GM12878 (cell line): ENCODE results near the gene ZNF618. TPM values are rescaled to one million over a fixed set of nuclear protein-coding genes. Genes with fewer than 3 reads are reported as not detected.

Experiments
- ATAC-seq: fragments of 200-7000 bp; cut with Tn5 transposase; 3 replicates; pipeline ENCODE4 v1.9.1; 2020; ENCODE audit warnings: mild to moderate bottlenecking, moderate library complexity
- BruUV-seq: library from RNA; stranded (reverse); fragments of 400-500 nt; replicated peaks from 2 replicates; lab custom pipeline; 2021; lab: Mats Ljungman, UMichigan
- CTCF ChIA-PET: fragments of 300-600 bp; sonication (Branson Sonifier 250); formaldehyde crosslinking; extraction: SDS; loops from one replicate; lab custom pipeline; 2021; ENCODE audit warnings: inconsistent platforms; lab: Yijun Ruan, JAX
- POLR2A ChIA-PET: fragments of 350-600 bp; formaldehyde crosslinking; extraction: SDS; loops from one replicate; lab custom pipeline; 2021; ENCODE audit warnings: inconsistent platforms; lab: Charles Lee
- RAD21 ChIA-PET: fragments of 300-600 bp; sonication (Branson Sonifier 250); formaldehyde crosslinking; loops from one replicate; lab custom pipeline; 2023; ENCODE audit warnings: antibody characterized with exemption; ENCODE audit not compliant: unreplicated experiment; lab: Charles Lee
- SMC1A ChIA-PET: fragments of 300-600 bp; sonication (Branson Sonifier 250); formaldehyde crosslinking; loops from one replicate; lab custom pipeline; 2023; ENCODE audit not compliant: unreplicated experiment, uncharacterized antibody; lab: Charles Lee
- DNase-seq: peaks from one replicate; pipeline ENCODE4 v3.0.0-alpha.2; 2011; ENCODE audit warnings: low read depth, low spot score
- FAIRE-seq: peaks from 3 replicates; lab custom pipeline; 2011; peaks lifted over from hg19 to GRCh38; lab: Jason Lieb, UNC
- H2AFZ ChIP-seq: 2 replicates; pipeline ENCODE4 v1.6.0; 2011; ENCODE audit warnings: low read depth, low read length, control low read depth; ENCODE audit not compliant: control insufficient read depth
- H3K27ac ChIP-seq: 2 replicates; pipeline ENCODE4 v1.5.1; 2011; ENCODE audit warnings: control low read depth; ENCODE audit not compliant: control insufficient read depth, insufficient read depth
- H3K27me3 ChIP-seq, 2 experiments: replicated peaks in 1 of 2; 2 replicates each; pipeline versions ENCODE4 v1.6.0 to v1.6.1; 2011; ENCODE audit warnings: low read length in 1 of 2; ENCODE audit not compliant: control insufficient read depth in 2 of 2, insufficient read depth in 2 of 2
- H3K36me3 ChIP-seq, 2 experiments: 2 replicates each; pipeline ENCODE4 v1.5.1; 2011; ENCODE audit warnings: low read length in 1 of 2; ENCODE audit not compliant: control insufficient read depth in 2 of 2, insufficient read depth in 2 of 2
- H3K4me1 ChIP-seq: 2 replicates; pipeline ENCODE4 v1.6.1; 2011; ENCODE audit warnings: mild to moderate bottlenecking, low read length, moderate library complexity, mixed read lengths; ENCODE audit not compliant: control insufficient read depth, insufficient read depth
- H3K4me2 ChIP-seq: 2 replicates; pipeline ENCODE4 v1.6.0; 2011; ENCODE audit warnings: control low read depth; ENCODE audit not compliant: control insufficient read depth, insufficient read depth
- H3K4me3 ChIP-seq: fragments of 200-600 bp; sonication (generic); 2 replicates; pipeline ENCODE4 v1.5.1; 2016
- H3K79me2 ChIP-seq: 2 replicates; pipeline ENCODE4 v1.6.0; 2011; ENCODE audit warnings: low read length; ENCODE audit not compliant: control insufficient read depth, insufficient read depth
- H3K9ac ChIP-seq: 2 replicates; pipeline ENCODE4 v1.8.0; 2011; ENCODE audit warnings: low read length, control low read depth, mixed read lengths; ENCODE audit not compliant: control insufficient read depth, insufficient read depth
- H3K9me3 ChIP-seq: replicated peaks from 3 replicates; pipeline ENCODE4 v1.5.1; 2011; ENCODE audit warnings: mild to moderate bottlenecking, low read length; ENCODE audit not compliant: control insufficient read depth, insufficient read depth
- H4K20me1 ChIP-seq: 2 replicates; pipeline ENCODE4 v1.6.0; 2011; ENCODE audit not compliant: control insufficient read depth, insufficient read depth
- CBX5 ChIP-seq: sonication (generic); IDR thresholded peaks from 2 replicates; pipeline ENCODE4 v1.6.1; 2016; ENCODE audit warnings: low read depth, moderate library complexity, mild to moderate bottlenecking, inconsistent platforms
- CEBPB ChIP-seq, 2 experiments: fragments of 150-350 bp in 1 of 2; IDR thresholded peaks; 2 replicates each; pipeline ENCODE4 v1.6.1; 2012 to 2014; ENCODE audit warnings: low read depth in 2 of 2, low read length in 2 of 2, borderline replicate concordance in 1 of 2, inconsistent platforms in 1 of 2
- CHD1 ChIP-seq: IDR thresholded peaks from 2 replicates; pipeline ENCODE4 v1.6.1; 2012; ENCODE audit warnings: low read depth, low read length, improper control_type of control experiment
- CUX1 ChIP-seq: IDR thresholded peaks from 2 replicates; pipeline ENCODE4 v1.6.1; 2012; ENCODE audit warnings: improper control_type of control experiment, low read depth, low read length; ENCODE audit not compliant: insufficient replicate concordance
- GATAD2B ChIP-seq: fragments of 450-650 bp; conservative IDR thresholded peaks from 2 replicates; pipeline ENCODE4 v1.6.1; 2017; ENCODE audit warnings: low read depth, mild to moderate bottlenecking, moderate library complexity
- KAT2A ChIP-seq: conservative IDR thresholded peaks from 2 replicates; pipeline ENCODE4 v1.6.1; 2011; ENCODE audit warnings: low read depth, low read length; ENCODE audit not compliant: control insufficient read depth
- LARP7 ChIP-seq: fragments of 450-650 bp; IDR thresholded peaks from 2 replicates; pipeline ENCODE4 v1.6.1; 2017; ENCODE audit warnings: mild to moderate bottlenecking
- NFYA ChIP-seq: IDR thresholded peaks from 2 replicates; pipeline ENCODE4 v1.6.1; 2011; ENCODE audit warnings: low read depth, mild to moderate bottlenecking, low read length, improper control_type of control experiment, borderline replicate concordance
- PML ChIP-seq: IDR thresholded peaks from 2 replicates; pipeline ENCODE4 v1.6.1; 2012; ENCODE audit warnings: low read length, inconsistent platforms
- SMARCA5 ChIP-seq: fragments of 450-650 bp; IDR thresholded peaks from 2 replicates; pipeline ENCODE4 v1.6.1; 2017; ENCODE audit warnings: mild to moderate bottlenecking
- SMC3 ChIP-seq: IDR thresholded peaks from 2 replicates; pipeline ENCODE4 v1.6.1; 2011; ENCODE audit warnings: low read length, improper control_type of control experiment, borderline replicate concordance
- STAT1 ChIP-seq: fragments of 450-650 bp; conservative IDR thresholded peaks from 2 replicates; pipeline ENCODE4 v1.6.1; 2014; ENCODE audit warnings: antibody characterized with exemption, mild to moderate bottlenecking
- WRNIP1 ChIP-seq: IDR thresholded peaks from 2 replicates; pipeline ENCODE4 v1.6.1; 2011; ENCODE audit warnings: low read depth, low read length, improper control_type of control experiment, borderline replicate concordance
- ZBTB11 ChIP-seq: fragments of 450-650 bp; formaldehyde crosslinking; IDR thresholded peaks from 2 replicates; pipeline ENCODE4 v1.5.0; 2022; ENCODE audit warnings: mild to moderate bottlenecking, missing genetic modification characterization
- WGBS: methylation state at CpG from one replicate; pipeline ENCODE4 v1.1.6; 2016; ENCODE audit warnings: low lambda C conversion rate; ENCODE audit not compliant: insufficient replicate concordance, insufficient coverage; ENCODE audit errors: missing lambda C conversion rate; 5-methylcytosine and 5-hydroxymethylcytosine counted together
- in situ Hi-C: fragments of 300-500 bp; cut with MboI; formaldehyde crosslinking; loops from 9 replicates; pipeline ENCODE4 v1.14.3; 2018; ENCODE audit warnings: mixed read lengths
- intact Hi-C: fragments of 100-400 bp; cut with micrococcal nuclease; formaldehyde crosslinking; loops from one replicate; pipeline ENCODE4 v1.14.2; 2022; ENCODE audit not compliant: unreplicated experiment
- polyA plus RNA-seq, 11 experiments: library from polyadenylated mRNA; depleted of rRNA in 4 of 11; unstranded in 6 of 11; stranded (reverse) in 5 of 11; fragments of >200 nt; fragmentation: Nextera tagmentation in 4 of 11; fragmentation: Illumina TruSeq in 1 of 11; extraction: Ambion mirVana in 4 of 11; extraction: Trizol in 1 of 11; gene quantifications; 1 replicate in 1 of 11; 2 replicates in 10 of 11; pipeline versions ENCODE4 v1.2.1 to v1.2.3, GENCODE V29; 2011 to 2016; ENCODE audit warnings: inconsistent platforms in 2 of 11, missing spikeins in 2 of 11, low read depth in 1 of 11
- total RNA-seq, 4 experiments: library from RNA; depleted of rRNA in 3 of 4; stranded (reverse); fragments of >200 nt in 3 of 4; fragmentation: Illumina TruSeq in 1 of 4; extraction: Trizol in 1 of 4; gene quantifications; 2 replicates each; pipeline versions ENCODE4 v1.2.1 to v1.2.3, GENCODE V29; 2013 to 2021

Gene ZNF618
- total and polyA plus RNA-seq, 10 of the 15 experiments (the other 5 are each of a cell fraction or from before 2014, with no cell fraction given): 0.01 to 0.24 (median 0.06) TPM; not detected in 2

DNA sequence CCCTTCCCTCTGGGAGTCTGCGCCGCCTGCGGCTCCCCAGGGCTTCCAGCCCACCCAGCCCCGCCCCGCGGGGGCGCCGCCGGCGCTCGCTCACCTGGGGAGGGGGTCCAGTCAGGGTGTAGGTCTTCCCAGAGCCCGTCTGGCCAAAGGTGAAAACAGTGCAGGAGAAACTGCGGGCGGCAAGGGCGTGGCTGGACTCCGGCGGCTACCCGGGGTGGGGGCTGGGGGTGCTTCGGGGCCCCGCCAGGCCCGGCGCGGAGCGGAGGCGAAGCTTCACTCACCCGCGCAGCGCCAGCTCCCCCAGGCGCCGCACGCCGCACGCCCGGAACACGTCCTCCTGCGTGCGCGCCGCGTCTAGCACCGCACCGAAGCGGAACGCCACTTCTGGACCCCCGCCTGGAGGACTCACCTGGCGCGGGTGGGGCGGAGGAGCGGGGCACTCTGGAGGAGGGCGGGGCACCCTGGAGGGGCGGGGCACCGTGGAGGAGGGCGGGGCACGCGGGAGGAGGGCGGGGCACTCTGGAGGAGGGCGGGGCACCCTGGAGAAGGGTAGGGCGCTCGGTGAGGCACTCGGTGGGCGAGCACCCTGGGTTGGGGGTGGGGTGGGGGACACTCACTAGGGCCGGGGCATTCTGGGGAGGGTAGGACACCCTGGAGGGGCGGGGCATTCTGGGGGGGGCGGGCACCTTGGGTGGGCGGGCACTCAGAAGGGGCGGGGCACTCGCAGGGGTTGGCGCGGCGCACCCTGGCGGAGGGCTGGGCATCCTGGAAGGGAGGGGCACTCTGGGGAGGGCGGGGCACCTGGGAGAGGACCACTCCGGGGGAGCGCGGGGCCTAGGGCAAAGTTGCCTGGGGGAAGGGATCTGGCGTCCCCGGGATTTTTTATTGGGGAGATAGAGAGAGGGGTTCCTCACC, 222.2 kb downstream of the ZNF618 start:
- ATAC-seq (no peak), DNase-seq (no peak), FAIRE-seq (no peak)
- Histone ChIP-seq H3K79me2 (no peaks in the 10 kb centered on the region), H3K4me3 (no peak overlapping the region), H3K36me3 (no peaks in the 10 kb centered on the region), H2AFZ (no peak overlapping the region), H4K20me1 (no peaks in the 10 kb centered on the region), H3K4me1 (no peaks in the 10 kb centered on the region), H3K27ac (no peak overlapping the region), H3K9me3 (no peaks in the 10 kb centered on the region), H3K27me3 (no peaks in the 10 kb centered on the region; a peak in 2 of 4 replicates), H3K9ac (no peak overlapping the region), H3K4me2 (no peak overlapping the region)
- ChIA-PET POLR2A (no interaction called here), CTCF (no interaction called here), SMC1A (no interaction called here), RAD21 (no interaction called here)
- 60% methylated on average over 14 of the region's 77 CpGs for WGBS
- TF ChIP-seq GATAD2B (no peak), SMARCA5 (no peak), LARP7 (no peak), WRNIP1 (no peak), STAT1 (no peak), CBX5 (no peak), KAT2A (no peak), CEBPB (IDR thresholded peaks at IDR 0.05; ENCODE audit: borderline replicate concordance in 1 of 2, low read depth in 2 of 2, low read length in 2 of 2) (no peak), CHD1 (no peak), PML (no peak), NFYA (no peak), CUX1 (no peak), ZBTB11 (CRISPR knock-in tag) (no peak), SMC3 (no peak)
- intact Hi-C loops: no loop called here
- no TSS peak for BruUV-seq
- in situ Hi-C loops: loop anchor here (25.0 kb wide), 1 partner anchor 189 kb away; no protein-coding TSS in a partner anchor
